ENCODE data around the gene PRKAG2. TPM values are rescaled to one million over a fixed set of nuclear protein-coding genes. Genes with fewer than 3 reads are reported as not detected.
A peak's percentile ranks its signal among the peaks of the same experiment; 100 is the strongest.

Gene PRKAG2
- total and polyA plus RNA-seq, 2 of the 8 experiments (the other 6 are each of a cell fraction or from before 2014, with no cell fraction given), result 7.5 to 18.1 TPM

DNA sequence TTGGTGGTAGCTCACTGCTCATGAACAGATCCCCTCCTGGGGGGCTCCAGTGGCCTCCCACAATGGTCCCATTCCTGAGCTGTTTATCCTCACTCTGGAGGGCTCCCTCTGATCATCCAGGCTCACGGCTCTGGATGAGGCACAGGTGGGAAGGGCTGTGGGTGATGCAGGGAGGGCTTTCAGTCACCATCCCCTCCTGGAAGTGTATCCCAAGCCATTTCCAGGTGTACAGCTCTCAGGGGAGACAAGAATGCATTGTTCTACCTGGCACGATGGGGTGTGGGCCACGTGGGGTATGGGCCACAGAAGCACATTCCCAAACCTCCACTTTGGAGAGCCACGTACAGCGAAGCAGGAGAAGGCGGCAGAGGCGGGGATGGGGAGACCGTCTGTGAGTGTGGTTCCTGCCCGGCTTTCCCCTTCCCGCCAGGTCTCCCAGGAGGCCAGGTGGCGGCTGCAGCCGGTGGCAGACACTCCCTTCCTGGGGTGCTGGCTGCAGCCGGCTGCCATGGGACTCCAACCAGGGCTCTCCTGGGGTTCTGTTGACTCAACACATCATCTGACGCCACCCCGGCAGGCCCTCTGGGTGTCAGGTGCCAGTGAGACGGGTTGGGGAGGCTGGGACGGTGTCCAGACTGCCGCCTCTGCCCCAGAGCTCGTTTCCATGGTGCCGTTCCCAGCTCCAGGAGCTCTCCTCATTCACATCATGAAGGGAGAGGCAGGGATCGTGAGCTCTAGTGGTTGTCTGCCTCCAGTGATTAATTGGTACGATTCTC lies 187.5 kb downstream of the PRKAG2 start:
- H3K18ac ChIP-seq (ENCODE audit: extremely low read depth, low read length), result no peak overlapping the region
- no peak overlapping the region for H4K5ac ChIP-seq (ENCODE audit: insufficient read length, low read depth, low read length)
- peak overlapping the region; percentile 88 for H2BK12ac ChIP-seq (ENCODE audit: low read depth, low read length)
- no peak for DNase-seq (ENCODE audit: low read depth in 1 of 2, low spot score in 2 of 2)
- H3K4me2 ChIP-seq (ENCODE audit: insufficient read depth in 1 of 2, low read depth in 2 of 2, low read length in 2 of 2), result no peak overlapping the region
- H3K9ac ChIP-seq (replicated peaks in 1 of 4; ENCODE audit: extremely low read depth in 1 of 4, low read depth in 3 of 4, low read length in 3 of 4), result no peak overlapping the region
- 90% methylated on average over 15 of the region's 22 CpGs; no CpG with 5 or more reads in 1 of the 2 experiments for WGBS, 2 experiments (ENCODE audit: extremely low coverage in 1 of 2, insufficient coverage in 1 of 2, insufficient read length in 1 of 2, insufficient replicate concordance in 2 of 2, low coverage in 1 of 2, low lambda C conversion rate in 2 of 2, missing lambda C conversion rate in 1 of 2)
- H3K27ac ChIP-seq (ENCODE audit: low read depth, low read length), result no peak overlapping the region; the same call in 1 of the 2 replicates
- H3K4me3 ChIP-seq (ENCODE audit: extremely low read depth in 1 of 4, insufficient read depth in 2 of 4, low read depth in 3 of 4, low read length in 4 of 4), result no peak overlapping the region
- no peak for FAIRE-seq
- no peak overlapping the region for H3K4ac ChIP-seq (replicated peaks; ENCODE audit: insufficient read length, low read depth, low read length)
- H3K36me3 ChIP-seq (ENCODE audit: control insufficient read depth in 2 of 4, insufficient read depth in 4 of 4, low read length in 3 of 4), result no peaks in the 10 kb centered on the region
- H3K4me1 ChIP-seq (replicated peaks in 1 of 4; ENCODE audit: control insufficient read depth in 3 of 4, insufficient read depth in 4 of 4, low read length in 3 of 4), result peaks cover 0 to 16% (median 4%) of the 10 kb centered on the region in 4 experiments; a peak in 2 of 7 replicates
- no peaks in the 10 kb centered on the region for H3K79me2 ChIP-seq (ENCODE audit: control insufficient read depth in 1 of 2, insufficient read depth in 2 of 2, low read length in 2 of 2)
- CTCF ChIA-PET (ENCODE audit: partially characterized antibody), result interaction anchor here (1.1 to 2.5 kb wide), 8 partner anchors 8 to 93 kb away, joined by 3 to 10 read pairs (median 5); no protein-coding TSS in a partner anchor
- peak overlapping the region; percentile 48; the same call in 1 of the 2 replicates for H2BK20ac ChIP-seq (ENCODE audit: low read length)
- H2BK5ac ChIP-seq (ENCODE audit: low read depth, low read length), result no peak overlapping the region; the same call in 1 of the 2 replicates
- H4K20me1 ChIP-seq (replicated peaks in 1 of 2; ENCODE audit: control insufficient read depth in 1 of 2, insufficient read depth in 2 of 2, low read length in 2 of 2), result no peaks in the 10 kb centered on the region
- H2AK5ac ChIP-seq (ENCODE audit: low read depth, low read length), result peak overlapping the region; percentile 90; the same call in 1 of the 2 replicates
- no peaks in the 10 kb centered on the region for H3K23me2 ChIP-seq (ENCODE audit: low read depth, low read length)
- H2AFZ ChIP-seq (ENCODE audit: low read length), result no peak overlapping the region
- no peaks in the 10 kb centered on the region for H3K9me3 ChIP-seq (ENCODE audit: insufficient read depth in 2 of 2, low read depth in 1 of 2, low read length in 1 of 2)
- TF ChIP-seq POU5F1 (IDR thresholded peaks at IDR 0.05; ENCODE audit: low read depth, low read length) (no peak), ASH2L (IDR thresholded peaks at IDR 0.05; ENCODE audit: low read length) (no peak)
- H3K23ac ChIP-seq (ENCODE audit: insufficient read length), result no peak overlapping the region
- POLR2A ChIA-PET (ENCODE audit: partially characterized antibody), result interaction anchor here (0.6 kb wide), 1 partner anchor 29 kb away, joined by 4 read pairs; no protein-coding TSS in a partner anchor
- H4K91ac ChIP-seq (replicated peaks; ENCODE audit: insufficient read length, low read length), result no peak overlapping the region
- no peak overlapping the region for H3K56ac ChIP-seq (replicated peaks; ENCODE audit: insufficient read length, low read depth, low read length)
- H3K79me1 ChIP-seq (ENCODE audit: low read depth, low read length), result no peaks in the 10 kb centered on the region
- H2BK120ac ChIP-seq (replicated peaks; ENCODE audit: low read depth, low read length), result no peak overlapping the region
- peak overlapping the region; percentile 92; the same call in 1 of the 2 replicates for H2BK15ac ChIP-seq (ENCODE audit: low read length)
- H3K27me3 ChIP-seq (replicated peaks in 1 of 4; ENCODE audit: control insufficient read depth in 3 of 4, extremely low read depth in 1 of 4, insufficient read depth in 3 of 4, low read length in 3 of 4), result peaks cover 0 to 3% (median 0%) of the 10 kb centered on the region in 4 experiments; a peak in 1 of 7 replicates
- no peak overlapping the region; the same call in 1 of the 2 replicates for H4K8ac ChIP-seq (ENCODE audit: extremely low read depth, insufficient read depth, low read length)
- no peak overlapping the region for H3K14ac ChIP-seq (ENCODE audit: insufficient read length)

Data from H1 (cell line).